ENCODE data around the gene ELMO2.
A peak's percentile ranks its signal among the peaks of the same experiment; 100 is the strongest.

The ELMO2 gene

GRCh38 chr20:46333161-46333991 is 73.0 kb downstream of the ELMO2 start:
- Mint-ChIP-seq H3K27ac (no peak overlapping the region), H3K4me1 (peaks cover 27% of the 10 kb centered on the region), H3K36me3 (ENCODE audit: low read depth) (no peaks in the 10 kb centered on the region), H3K4me3 (no peak overlapping the region), H3K27me3 (ENCODE audit: low read depth) (peaks cover 41% of the 10 kb centered on the region), H3K9me3 (no peaks in the 10 kb centered on the region)
- no peak for TF ChIP-seq CTCF (IDR thresholded peaks at IDR 0.05; ENCODE audit: unreplicated experiment in 3 of 3)

- Mint-ChIP-seq H3K27me3 (ENCODE audit: low read depth) (peaks cover 41% of the 10 kb centered on the region), H3K4me3 (no peak overlapping the region), H3K27ac (no peak overlapping the region), H3K36me3 (ENCODE audit: low read depth) (no peaks in the 10 kb centered on the region), H3K9me3 (no peaks in the 10 kb centered on the region), H3K4me1 (peaks cover 27% of the 10 kb centered on the region)
- TF ChIP-seq CTCF (IDR thresholded peaks at IDR 0.05; ENCODE audit: unreplicated experiment in 3 of 3): no peak
These were observed 73.8 kb downstream of the ELMO2 start for GRCh38 chr20:46332373-46333160.

GRCh38 chr20:46331611-46332361 is 74.6 kb downstream of the ELMO2 start:
- no peak for TF ChIP-seq CTCF (IDR thresholded peaks at IDR 0.05; ENCODE audit: unreplicated experiment in 3 of 3)
- H3K4me3 Mint-ChIP-seq: no peak overlapping the region
- H3K27ac Mint-ChIP-seq: no peak overlapping the region
- H3K9me3 Mint-ChIP-seq: no peaks in the 10 kb centered on the region
- H3K27me3 Mint-ChIP-seq (ENCODE audit: low read depth): peaks cover 41% of the 10 kb centered on the region
- H3K36me3 Mint-ChIP-seq (ENCODE audit: low read depth): no peaks in the 10 kb centered on the region
- peaks cover 27% of the 10 kb centered on the region for H3K4me1 Mint-ChIP-seq

GRCh38 chr20:46330831-46331371 is 75.5 kb downstream of the ELMO2 start:
- no peak overlapping the region for H3K4me3 Mint-ChIP-seq
- peaks cover 40% of the 10 kb centered on the region for H3K27me3 Mint-ChIP-seq (ENCODE audit: low read depth)
- H3K36me3 Mint-ChIP-seq (ENCODE audit: low read depth): no peaks in the 10 kb centered on the region
- no peak for TF ChIP-seq CTCF (IDR thresholded peaks at IDR 0.05; ENCODE audit: unreplicated experiment in 3 of 3)
- no peaks in the 10 kb centered on the region for H3K9me3 Mint-ChIP-seq
- H3K4me1 Mint-ChIP-seq: peaks cover 27% of the 10 kb centered on the region
- no peak overlapping the region for H3K27ac Mint-ChIP-seq

- H3K27me3 Mint-ChIP-seq (ENCODE audit: low read depth): peaks cover 40% of the 10 kb centered on the region
- H3K27ac Mint-ChIP-seq: peak overlapping the region in 1 of 3 experiments; percentile 2
- no peaks in the 10 kb centered on the region for H3K36me3 Mint-ChIP-seq (ENCODE audit: low read depth)
- TF ChIP-seq CTCF (IDR thresholded peaks at IDR 0.05; ENCODE audit: unreplicated experiment in 3 of 3): no peak
- H3K4me3 Mint-ChIP-seq: no peak overlapping the region
- peaks cover 27% of the 10 kb centered on the region for H3K4me1 Mint-ChIP-seq
- H3K9me3 Mint-ChIP-seq: no peaks in the 10 kb centered on the region
These were observed 76.2 kb downstream of the ELMO2 start for GRCh38 chr20:46330072-46330763.

Data from nephron (organoid).